Left renal cortex interstitium (tissue), 4 donors: Measurements from ENCODE around the gene HPSE2. TPM values are rescaled to one million over a fixed set of nuclear protein-coding genes. Genes with fewer than 3 reads are reported as not detected.

ENCODE experiments used
- DNase-seq, 4 donors: peaks; one replicate each; pipeline ENCODE4 v3.0.0-alpha.2; 2013; ENCODE audit warnings: low read depth in 4 of 4, low spot score in 2 of 4, missing footprints in 1 of 4
- polyA plus RNA-seq, 4 donors: library from polyadenylated mRNA; unstranded; fragments of 120-200 nt; gene quantifications; one replicate each; pipeline ENCODE4 v1.2.1, GENCODE V29; 2013; ENCODE audit not compliant: insufficient read length in 4 of 4

The HPSE2 gene
- polyA plus RNA-seq, 4 donors, result 0.98 to 1.8 (median 1.3) TPM

GRCh38 chr10:98636921-98637329, 598.7 kb downstream of the HPSE2 start:
- DNase-seq, result no peak

GRCh38 chr10:98632456-98633150, 603.0 kb downstream of the HPSE2 start:
- no peak for DNase-seq

GRCh38 chr10:98628206-98628605, 607.4 kb downstream of the HPSE2 start:
- DNase-seq, result no peak

GRCh38 chr10:98627711-98628110, 607.9 kb downstream of the HPSE2 start:
- no peak for DNase-seq

GRCh38 chr10:98624963-98625362, 610.7 kb downstream of the HPSE2 start:
- no peak for DNase-seq

GRCh38 chr10:98623176-98623575, 612.5 kb downstream of the HPSE2 start:
- no peak for DNase-seq

- no peak for DNase-seq
Observed at GRCh38 chr10:98621630-98622029, 614.0 kb downstream of the HPSE2 start.

- DNase-seq, result no peak
Observed at GRCh38 chr10:98620503-98620902, 615.1 kb downstream of the HPSE2 start.

GRCh38 chr10:98619446-98619845, 616.2 kb downstream of the HPSE2 start:
- DNase-seq, result no peak

GRCh38 chr10:98617906-98618520, 617.6 kb downstream of the HPSE2 start:
- DNase-seq, result no peak

- DNase-seq, result no peak
Observed at GRCh38 chr10:98613446-98613845, 622.2 kb downstream of the HPSE2 start.

- no peak for DNase-seq
Observed at GRCh38 chr10:98611436-98611835, 624.2 kb downstream of the HPSE2 start.

- no peak for DNase-seq
Observed at GRCh38 chr10:98610836-98611235, 624.8 kb downstream of the HPSE2 start.

- DNase-seq, result no peak
Observed at GRCh38 chr10:98610301-98610700, 625.4 kb downstream of the HPSE2 start.

GRCh38 chr10:98609265-98609664, 626.4 kb downstream of the HPSE2 start:
- DNase-seq, result no peak

GRCh38 chr10:98608411-98608810, 627.2 kb downstream of the HPSE2 start:
- DNase-seq, result no peak

- DNase-seq, result no peak
Observed at GRCh38 chr10:98602224-98602623, 633.4 kb downstream of the HPSE2 start.

- DNase-seq, result no peak
Observed at GRCh38 chr10:98599032-98599610, 636.5 kb downstream of the HPSE2 start.

- no peak for DNase-seq
Observed at GRCh38 chr10:98596404-98596803, 639.2 kb downstream of the HPSE2 start.

GRCh38 chr10:98589691-98590090, 646.0 kb downstream of the HPSE2 start:
- DNase-seq, result no peak

- no peak for DNase-seq
Observed at GRCh38 chr10:98589007-98589406, 646.6 kb downstream of the HPSE2 start.
